GM18526 (cell line): Measurements from ENCODE around the gene PARD3.

Experiments
- POLR2A ChIP-seq: IDR thresholded peaks from 3 replicates; pipeline ENCODE4 v1.6.1; 2011; ENCODE audit not compliant: insufficient read length; ENCODE audit errors: extremely low read depth

PARD3 gene

GRCh38 chr10:34766811-34767494 is 48.1 kb downstream of the PARD3 start:
- TF ChIP-seq POLR2A, result no peak

GRCh38 chr10:34766266-34766600 is 48.9 kb downstream of the PARD3 start:
- TF ChIP-seq POLR2A, result no peak

GRCh38 chr10:34764472-34764946 is 50.6 kb downstream of the PARD3 start:
- TF ChIP-seq POLR2A, result no peak

GRCh38 chr10:34762603-34763299 is 52.3 kb downstream of the PARD3 start:
- no peak for TF ChIP-seq POLR2A

GRCh38 chr10:34762156-34762555 is 52.9 kb downstream of the PARD3 start:
- TF ChIP-seq POLR2A, result no peak

GRCh38 chr10:34761453-34761852 is 53.6 kb downstream of the PARD3 start:
- TF ChIP-seq POLR2A, result no peak

- TF ChIP-seq POLR2A, result no peak
These were observed 54.5 kb downstream of the PARD3 start for GRCh38 chr10:34760606-34761005.

GRCh38 chr10:34759837-34760215 is 55.3 kb downstream of the PARD3 start:
- TF ChIP-seq POLR2A, result no peak

GRCh38 chr10:34759161-34759836 is 55.8 kb downstream of the PARD3 start:
- no peak for TF ChIP-seq POLR2A

GRCh38 chr10:34758447-34758996 is 56.6 kb downstream of the PARD3 start:
- no peak for TF ChIP-seq POLR2A

- no peak for TF ChIP-seq POLR2A
These were observed 57.2 kb downstream of the PARD3 start for GRCh38 chr10:34757933-34758332.

GRCh38 chr10:34756584-34756983 is 58.5 kb downstream of the PARD3 start:
- no peak for TF ChIP-seq POLR2A

- TF ChIP-seq POLR2A, result no peak
These were observed 61.9 kb downstream of the PARD3 start for GRCh38 chr10:34753014-34753757.

- no peak for TF ChIP-seq POLR2A
These were observed 63.8 kb downstream of the PARD3 start for GRCh38 chr10:34751272-34751671.

GRCh38 chr10:34748767-34749166 is 66.3 kb downstream of the PARD3 start:
- TF ChIP-seq POLR2A, result no peak

- no peak for TF ChIP-seq POLR2A
These were observed 66.7 kb downstream of the PARD3 start for GRCh38 chr10:34748357-34748756.

GRCh38 chr10:34746094-34746493 is 69.0 kb downstream of the PARD3 start:
- no peak for TF ChIP-seq POLR2A
